A549 (cell line): Measurements from ENCODE around the gene EFNA5. TPM values are rescaled to one million over a fixed set of nuclear protein-coding genes. Genes with fewer than 3 reads are reported as not detected.

ENCODE experiments used
- ATAC-seq, 2 experiments: fragments of 200-7000 bp in 1 of 2; fragments of >200 bp in 1 of 2; cut with Nextera tagmentation in 1 of 2; cut with Tn5 transposase in 1 of 2; 3 replicates each; pipeline versions ENCODE4 v1.8.0 to v1.9.1; 2018 to 2020; ENCODE audit warnings: mild to moderate bottlenecking in 1 of 2, moderate library complexity in 1 of 2
- CTCF ChIA-PET: fragments of 300-600 bp; sonication (Branson Sonifier 250); formaldehyde crosslinking; extraction: SDS; loops from one replicate; lab custom pipeline; 2021; ENCODE audit warnings: antibody characterized with exemption, inconsistent platforms; lab: Yijun Ruan, JAX
- POLR2A ChIA-PET: fragments of 350-600 bp; formaldehyde crosslinking; extraction: SDS; loops from one replicate; lab custom pipeline; 2021; ENCODE audit warnings: antibody characterized with exemption, inconsistent platforms; lab: Yijun Ruan, JAX
- DNase-seq, 2 experiments: peaks; one replicate each; pipeline versions ENCODE4 v3.0.0 to v3.0.0-alpha.2; 2011 to 2016; ENCODE audit warnings: low read depth in 1 of 2, low spot score in 1 of 2
- FAIRE-seq: peaks from 2 replicates; lab custom pipeline; 2011; peaks lifted over from hg19 to GRCh38; lab: Jason Lieb, UNC
- H3K27ac ChIP-seq, 2 experiments: fragments of >200 bp; sonication (Bioruptor Twin); formaldehyde crosslinking; 3 replicates each; pipeline ENCODE4 v1.5.1; 2016 to 2017
- H3K4me1 ChIP-seq: fragments of >200 bp; sonication (Bioruptor Twin); formaldehyde crosslinking; 3 replicates; pipeline ENCODE4 v1.6.1; 2016
- H3K4me2 ChIP-seq: fragments of >200 bp; sonication (Bioruptor Twin); formaldehyde crosslinking; 3 replicates; pipeline ENCODE4 v1.6.1; 2016
- H3K4me3 ChIP-seq: fragments of >200 bp; sonication (Bioruptor Twin); formaldehyde crosslinking; 3 replicates; pipeline ENCODE4 v1.5.1; 2016
- H3K9me3 ChIP-seq: fragments of >200 bp; sonication (Bioruptor Twin); formaldehyde crosslinking; 3 replicates; pipeline ENCODE4 v1.6.1; 2016
- CEBPB ChIP-seq, 2 experiments: fragments of >200 bp in 1 of 2; sonication (Bioruptor Twin) in 1 of 2; formaldehyde crosslinking in 1 of 2; IDR thresholded peaks; 2 replicates each; pipeline ENCODE4 v1.6.1; 2012 to 2016
- CHD2 ChIP-seq: fragments of 150-350 bp; IDR thresholded peaks from 2 replicates; pipeline ENCODE4 v1.6.1; 2014; ENCODE audit warnings: low read length; ENCODE audit not compliant: partially characterized antibody
- EHF ChIP-seq: fragments of 250-450 bp; sonication (Bioruptor Pico); IDR thresholded peaks from 2 replicates; pipeline ENCODE4 v1.5.0; 2020; ENCODE audit warnings: mild to moderate bottlenecking
- ESRRA ChIP-seq: fragments of 150-350 bp; IDR thresholded peaks from 2 replicates; pipeline ENCODE4 v1.6.1; 2014; ENCODE audit warnings: mild to moderate bottlenecking, low read length, borderline replicate concordance
- FOSL2 ChIP-seq, 2 experiments: fragments of 450-650 bp in 1 of 2; fragments of >200 bp in 1 of 2; sonication (Bioruptor Twin) in 1 of 2; formaldehyde crosslinking; IDR thresholded peaks; 2 replicates each; pipeline versions ENCODE4 v1.5.0 to v1.6.1; 2016 to 2020; ENCODE audit warnings: mild to moderate bottlenecking in 1 of 2, moderate library complexity in 1 of 2
- FOXS1 ChIP-seq: fragments of 250-450 bp; sonication (Bioruptor Pico); IDR thresholded peaks from 2 replicates; pipeline ENCODE4 v1.5.0; 2020; ENCODE audit warnings: mild to moderate bottlenecking, moderate library complexity
- GATA3 ChIP-seq: IDR thresholded peaks from 2 replicates; pipeline ENCODE4 v1.6.1; 2012; ENCODE audit warnings: borderline replicate concordance
- HEYL ChIP-seq: fragments of 250-450 bp; sonication (Bioruptor Pico); IDR thresholded peaks from 2 replicates; pipeline ENCODE4 v1.8.0; 2021; ENCODE audit warnings: mild to moderate bottlenecking, moderate library complexity
- HOXA7 ChIP-seq: fragments of 250-450 bp; sonication (Bioruptor Pico); IDR thresholded peaks from 2 replicates; pipeline ENCODE4 v1.5.0; 2020; ENCODE audit warnings: mild to moderate bottlenecking, moderate library complexity
- HOXB5 ChIP-seq: fragments of 250-450 bp; sonication (Bioruptor Pico); IDR thresholded peaks from 2 replicates; pipeline ENCODE4 v1.5.0; 2020; ENCODE audit warnings: mild to moderate bottlenecking, moderate library complexity
- KDM1A ChIP-seq: fragments of 200-600 bp; sonication (generic); IDR thresholded peaks from 2 replicates; pipeline ENCODE4 v1.6.1; 2016; ENCODE audit warnings: low read depth, mild to moderate bottlenecking
- MAFK ChIP-seq: fragments of 450-650 bp; IDR thresholded peaks from 2 replicates; pipeline ENCODE4 v1.6.1; 2014; ENCODE audit not compliant: partially characterized antibody
- MAZ ChIP-seq: fragments of 150-350 bp; IDR thresholded peaks from 2 replicates; pipeline ENCODE4 v1.6.1; 2014; ENCODE audit warnings: antibody characterized with exemption, low read depth, low read length, borderline replicate concordance
- MYC ChIP-seq: IDR thresholded peaks from 2 replicates; pipeline ENCODE4 v1.6.1; 2012; ENCODE audit warnings: mild to moderate bottlenecking, inconsistent platforms, low read length, improper control_type of control experiment, borderline replicate concordance
- NR3C1 ChIP-seq: fragments of >200 bp; sonication (Bioruptor Twin); formaldehyde crosslinking; IDR thresholded peaks from 3 replicates; pipeline ENCODE4 v1.6.1; 2017
- PHF8 ChIP-seq: fragments of 200-600 bp; sonication (generic); IDR thresholded peaks from 2 replicates; pipeline ENCODE4 v1.6.1; 2016; ENCODE audit warnings: low read depth, mild to moderate bottlenecking, antibody characterized with exemption, moderate library complexity, borderline replicate concordance
- RAD21 ChIP-seq, 2 experiments: fragments of >200 bp in 1 of 2; sonication (Bioruptor Twin) in 1 of 2; formaldehyde crosslinking in 1 of 2; IDR thresholded peaks in 1 of 2; conservative IDR thresholded peaks in 1 of 2; 2 replicates in 1 of 2; 3 replicates in 1 of 2; pipeline ENCODE4 v1.6.1; 2012 to 2018; ENCODE audit warnings: inconsistent platforms in 1 of 2
- RARB ChIP-seq: fragments of 250-450 bp; sonication (Bioruptor Pico); IDR thresholded peaks from 2 replicates; pipeline ENCODE4 v1.8.0; 2021; ENCODE audit warnings: mild to moderate bottlenecking, moderate library complexity
- RCOR1 ChIP-seq: fragments of 150-350 bp; IDR thresholded peaks from 2 replicates; pipeline ENCODE4 v1.6.1; 2014; ENCODE audit warnings: antibody characterized with exemption, low read length, low read depth
- RNF2 ChIP-seq: fragments of 200-600 bp; sonication (generic); IDR thresholded peaks from 2 replicates; pipeline ENCODE4 v1.6.1; 2016; ENCODE audit warnings: low read depth, mild to moderate bottlenecking, antibody characterized with exemption, moderate library complexity, borderline replicate concordance
- SMC3 ChIP-seq: fragments of >200 bp; sonication (Bioruptor Twin); formaldehyde crosslinking; IDR thresholded peaks from 3 replicates; pipeline ENCODE4 v1.6.1; 2018; ENCODE audit warnings: inconsistent platforms
- TFCP2L1 ChIP-seq: fragments of 250-450 bp; sonication (Bioruptor Pico); IDR thresholded peaks from 2 replicates; pipeline ENCODE4 v1.5.0; 2021; ENCODE audit warnings: mild to moderate bottlenecking
- ZC3H11A ChIP-seq: fragments of 450-650 bp; IDR thresholded peaks from 2 replicates; pipeline ENCODE4 v1.6.1; 2014; ENCODE audit warnings: antibody characterized with exemption, mild to moderate bottlenecking
- ZSCAN20 ChIP-seq: fragments of 250-450 bp; sonication (Bioruptor Pico); IDR thresholded peaks from 2 replicates; pipeline ENCODE4 v1.8.0; 2022; ENCODE audit warnings: mild to moderate bottlenecking, moderate library complexity
- WGBS: methylation state at CpG from one replicate; pipeline ENCODE4 v1.1.6; 2017; ENCODE audit errors: missing lambda C conversion rate; 5-methylcytosine and 5-hydroxymethylcytosine counted together
- polyA plus RNA-seq, 4 experiments: library from polyadenylated mRNA; depleted of rRNA in 3 of 4; stranded (reverse); fragments of >200 nt; fragmentation: RNase III in 1 of 4; extraction: RNeasy Plus Mini Kit Qiagen cat#74134 plus additional on column Dnase treatment in 1 of 4; gene quantifications; 2 replicates in 3 of 4; 3 replicates in 1 of 4; pipeline ENCODE4 v1.2.3, GENCODE V29; 2011 to 2017
- TF ChIP-seq, protein P1 (sequence below): fragments of 200-600 bp; sonication (generic); IDR thresholded peaks from 2 replicates; pipeline ENCODE4 v1.6.1; 2016; ENCODE audit warnings: antibody characterized with exemption, mild to moderate bottlenecking, moderate library complexity
- TF ChIP-seq, protein P2 (sequence below): IDR thresholded peaks from 2 replicates; pipeline ENCODE4 v1.6.1; 2012
- TF ChIP-seq, protein P3 (sequence below): fragments of >200 bp; sonication (Bioruptor Twin); formaldehyde crosslinking; IDR thresholded peaks from 2 replicates; pipeline ENCODE4 v1.6.1; 2016

The EFNA5 gene
- polyA plus RNA-seq, 2 of the 4 experiments (the other 2 are of a cell fraction) = 8.5 to 20.7 TPM

DNA sequence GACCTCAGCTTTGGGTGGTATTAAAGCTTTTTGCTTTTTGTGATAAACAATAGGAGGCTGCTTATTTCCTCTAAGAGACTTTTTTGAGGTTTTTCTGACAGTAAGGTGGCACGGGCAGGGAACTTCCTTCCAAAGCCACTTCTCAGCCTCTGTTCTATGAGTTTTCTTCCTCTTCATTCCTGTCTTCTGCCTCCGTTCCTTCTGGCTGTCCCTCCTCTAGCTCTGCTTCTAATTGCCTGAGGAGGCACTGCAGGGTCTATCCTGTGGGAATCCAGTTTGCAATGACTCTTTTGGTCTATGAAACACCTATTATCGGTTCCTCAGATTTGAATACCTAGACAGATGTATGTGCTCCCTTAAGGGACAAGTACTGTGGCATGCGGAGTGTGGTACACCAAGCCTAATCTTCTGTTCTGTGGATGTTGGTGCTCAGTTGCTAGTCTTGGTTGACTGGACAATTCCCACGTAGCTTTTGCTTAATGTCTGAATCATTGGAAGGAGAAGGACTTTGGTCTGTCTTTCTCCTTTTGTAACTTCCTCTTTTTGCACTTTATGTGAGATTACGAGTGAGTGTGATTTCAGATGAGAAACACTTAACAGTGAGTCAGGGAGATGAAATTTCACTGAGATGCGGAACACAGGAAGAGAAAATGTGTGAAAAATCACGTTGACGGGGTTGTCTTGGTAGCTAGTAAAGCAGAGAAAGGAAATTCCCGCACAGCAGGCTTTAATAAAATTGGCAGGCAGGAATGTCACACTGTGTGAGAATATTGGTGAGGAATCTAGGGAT, 305.2 kb downstream of the EFNA5 start (continued):
- no peak for TF ChIP-seq CHD2
- TF ChIP-seq EHF (CRISPR knock-in tag) = no peak
- TF ChIP-seq NR3C1 = no peak
- TF ChIP-seq HEYL (CRISPR knock-in tag) = no peak
- no peak for TF ChIP-seq PHF8
- peak; percentile 27; the same call in 1 of the 2 replicates for TF ChIP-seq GATA3
- peak; percentile 2 for TF ChIP-seq MAFK
- no peak for TF ChIP-seq TFCP2L1 (CRISPR knock-in tag)
- TF ChIP-seq CEBPB (IDR thresholded peaks at IDR 0.05) = no peak
- TF ChIP-seq HOXB5 = no peak
- no peak for TF ChIP-seq FOSL2 (IDR thresholded peaks at IDR 0.05)
- TF ChIP-seq FOSL2 (CRISPR knock-in tag; IDR thresholded peaks at IDR 0.05) = peak; percentile 77
- TF ChIP-seq RNF2 = no peak
- no peak for TF ChIP-seq ZSCAN20
- no peak for TF ChIP-seq ZC3H11A
- TF ChIP-seq, protein P1, sequence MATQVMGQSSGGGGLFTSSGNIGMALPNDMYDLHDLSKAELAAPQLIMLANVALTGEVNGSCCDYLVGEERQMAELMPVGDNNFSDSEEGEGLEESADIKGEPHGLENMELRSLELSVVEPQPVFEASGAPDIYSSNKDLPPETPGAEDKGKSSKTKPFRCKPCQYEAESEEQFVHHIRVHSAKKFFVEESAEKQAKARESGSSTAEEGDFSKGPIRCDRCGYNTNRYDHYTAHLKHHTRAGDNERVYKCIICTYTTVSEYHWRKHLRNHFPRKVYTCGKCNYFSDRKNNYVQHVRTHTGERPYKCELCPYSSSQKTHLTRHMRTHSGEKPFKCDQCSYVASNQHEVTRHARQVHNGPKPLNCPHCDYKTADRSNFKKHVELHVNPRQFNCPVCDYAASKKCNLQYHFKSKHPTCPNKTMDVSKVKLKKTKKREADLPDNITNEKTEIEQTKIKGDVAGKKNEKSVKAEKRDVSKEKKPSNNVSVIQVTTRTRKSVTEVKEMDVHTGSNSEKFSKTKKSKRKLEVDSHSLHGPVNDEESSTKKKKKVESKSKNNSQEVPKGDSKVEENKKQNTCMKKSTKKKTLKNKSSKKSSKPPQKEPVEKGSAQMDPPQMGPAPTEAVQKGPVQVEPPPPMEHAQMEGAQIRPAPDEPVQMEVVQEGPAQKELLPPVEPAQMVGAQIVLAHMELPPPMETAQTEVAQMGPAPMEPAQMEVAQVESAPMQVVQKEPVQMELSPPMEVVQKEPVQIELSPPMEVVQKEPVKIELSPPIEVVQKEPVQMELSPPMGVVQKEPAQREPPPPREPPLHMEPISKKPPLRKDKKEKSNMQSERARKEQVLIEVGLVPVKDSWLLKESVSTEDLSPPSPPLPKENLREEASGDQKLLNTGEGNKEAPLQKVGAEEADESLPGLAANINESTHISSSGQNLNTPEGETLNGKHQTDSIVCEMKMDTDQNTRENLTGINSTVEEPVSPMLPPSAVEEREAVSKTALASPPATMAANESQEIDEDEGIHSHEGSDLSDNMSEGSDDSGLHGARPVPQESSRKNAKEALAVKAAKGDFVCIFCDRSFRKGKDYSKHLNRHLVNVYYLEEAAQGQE = no peak
- TF ChIP-seq, protein P2, sequence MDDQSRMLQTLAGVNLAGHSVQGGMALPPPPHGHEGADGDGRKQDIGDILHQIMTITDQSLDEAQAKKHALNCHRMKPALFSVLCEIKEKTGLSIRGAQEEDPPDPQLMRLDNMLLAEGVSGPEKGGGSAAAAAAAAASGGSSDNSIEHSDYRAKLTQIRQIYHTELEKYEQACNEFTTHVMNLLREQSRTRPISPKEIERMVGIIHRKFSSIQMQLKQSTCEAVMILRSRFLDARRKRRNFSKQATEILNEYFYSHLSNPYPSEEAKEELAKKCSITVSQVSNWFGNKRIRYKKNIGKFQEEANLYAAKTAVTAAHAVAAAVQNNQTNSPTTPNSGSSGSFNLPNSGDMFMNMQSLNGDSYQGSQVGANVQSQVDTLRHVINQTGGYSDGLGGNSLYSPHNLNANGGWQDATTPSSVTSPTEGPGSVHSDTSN = no peak
- peak; percentile 23; the same call in 1 of the 3 replicates for TF ChIP-seq SMC3
- no peak for TF ChIP-seq FOXS1 (CRISPR knock-in tag)
- TF ChIP-seq RCOR1 = no peak

DNA sequence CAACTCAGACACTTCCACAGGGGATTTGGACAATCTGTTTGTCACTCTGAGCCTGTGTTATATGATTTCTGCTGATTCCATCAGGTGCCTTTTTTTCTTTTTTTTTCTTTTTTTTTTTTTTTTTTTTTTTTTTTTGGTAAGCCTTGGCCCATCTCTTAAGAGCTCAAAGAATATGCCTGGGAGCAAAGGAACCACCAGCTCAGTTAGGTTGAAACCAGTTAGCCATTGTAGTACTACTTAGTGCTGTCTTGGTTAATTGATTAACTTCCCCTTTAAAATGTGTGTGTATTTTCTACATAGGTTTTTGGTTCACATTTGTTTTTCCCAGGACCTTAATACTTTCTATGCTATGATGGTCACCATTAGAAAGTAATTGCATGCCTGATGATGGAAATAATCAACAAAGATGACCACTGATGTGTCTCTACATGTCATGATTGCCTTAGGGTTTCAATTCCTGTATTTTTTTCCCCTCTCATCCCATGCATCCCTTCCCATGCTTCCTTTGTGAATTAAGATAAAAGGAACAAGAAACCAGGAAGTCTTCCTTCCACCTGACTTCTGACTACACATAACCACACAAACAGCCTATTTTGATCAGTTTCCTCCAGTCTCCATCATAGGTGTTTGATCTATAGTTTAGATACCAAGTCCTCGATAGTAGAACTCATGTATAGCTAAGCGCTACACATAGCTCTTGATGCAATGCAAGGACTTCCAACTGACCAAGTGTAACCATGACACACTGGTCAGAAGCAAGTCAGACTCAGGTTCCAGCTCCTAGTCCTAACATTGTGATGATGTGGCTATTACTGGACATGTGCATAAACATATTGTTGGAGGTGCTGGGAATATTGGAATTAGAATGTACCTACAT, 306.1 kb downstream of the EFNA5 start:
- ChIA-PET CTCF (interaction anchor here (0.6 to 1.2 kb wide), 2 partner anchors 12 to 208 kb away, joined by 3 to 4 read pairs; no protein-coding TSS in a partner anchor), POLR2A (interaction anchor here (1.9 kb wide), 1 partner anchor 308 kb away, joined by 7 read pairs; no protein-coding TSS in a partner anchor)
- TF ChIP-seq ESRRA (no peak), ZSCAN20 (no peak), MYC (no peak), MAZ (no peak), SMC3 (no peak), GATA3 (no peak), KDM1A (no peak), FOSL2 (IDR thresholded peaks at IDR 0.05) (no peak), FOSL2 (CRISPR knock-in tag; IDR thresholded peaks at IDR 0.05) (no peak), HOXA7 (CRISPR knock-in tag) (no peak), CHD2 (no peak), RNF2 (no peak), RAD21 (conservative IDR thresholded peaks at IDR 0.05 in 1 of 2, IDR thresholded peaks at IDR 0.05 in 1 of 2) (no peak), RARB (CRISPR knock-in tag) (no peak)
- TF ChIP-seq, protein P3, sequence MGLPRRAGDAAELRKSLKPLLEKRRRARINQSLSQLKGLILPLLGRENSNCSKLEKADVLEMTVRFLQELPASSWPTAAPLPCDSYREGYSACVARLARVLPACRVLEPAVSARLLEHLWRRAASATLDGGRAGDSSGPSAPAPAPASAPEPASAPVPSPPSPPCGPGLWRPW = no peak
- DNase-seq (no peak), ATAC-seq (peak in 1 of 2 experiments; percentile 21; a peak in 3 of 6 replicates), FAIRE-seq (no peak)
- Histone ChIP-seq H3K4me3 (no peak overlapping the region), H3K27ac (peak overlapping the region; percentile 66 to 74), H3K4me1 (peaks cover 28% of the 10 kb centered on the region), H3K4me2 (peak overlapping the region; percentile 66; the same call in 1 of the 3 replicates), H3K9me3 (no peaks in the 10 kb centered on the region)
- WGBS = 100% methylated on average over 2 of the region's 2 CpGs
